GM12875 (cell line): ENCODE measurements around the gene HHIPL2.
A peak's percentile ranks its signal among the peaks of the same experiment; 100 is the strongest.

Source experiments
- H3K4me3 ChIP-seq: one replicate; pipeline ENCODE4 v1.5.1; 2011; ENCODE audit warnings: low read depth, low read length, control low read depth
- TF ChIP-seq, protein P1 (sequence below): IDR thresholded peaks from 2 replicates; pipeline ENCODE4 v1.5.1; 2011; ENCODE audit warnings: low read depth, mild to moderate bottlenecking, control low read depth, inconsistent platforms, low read length, moderate library complexity, borderline replicate concordance; ENCODE audit not compliant: insufficient read depth

The HHIPL2 gene

DNA sequence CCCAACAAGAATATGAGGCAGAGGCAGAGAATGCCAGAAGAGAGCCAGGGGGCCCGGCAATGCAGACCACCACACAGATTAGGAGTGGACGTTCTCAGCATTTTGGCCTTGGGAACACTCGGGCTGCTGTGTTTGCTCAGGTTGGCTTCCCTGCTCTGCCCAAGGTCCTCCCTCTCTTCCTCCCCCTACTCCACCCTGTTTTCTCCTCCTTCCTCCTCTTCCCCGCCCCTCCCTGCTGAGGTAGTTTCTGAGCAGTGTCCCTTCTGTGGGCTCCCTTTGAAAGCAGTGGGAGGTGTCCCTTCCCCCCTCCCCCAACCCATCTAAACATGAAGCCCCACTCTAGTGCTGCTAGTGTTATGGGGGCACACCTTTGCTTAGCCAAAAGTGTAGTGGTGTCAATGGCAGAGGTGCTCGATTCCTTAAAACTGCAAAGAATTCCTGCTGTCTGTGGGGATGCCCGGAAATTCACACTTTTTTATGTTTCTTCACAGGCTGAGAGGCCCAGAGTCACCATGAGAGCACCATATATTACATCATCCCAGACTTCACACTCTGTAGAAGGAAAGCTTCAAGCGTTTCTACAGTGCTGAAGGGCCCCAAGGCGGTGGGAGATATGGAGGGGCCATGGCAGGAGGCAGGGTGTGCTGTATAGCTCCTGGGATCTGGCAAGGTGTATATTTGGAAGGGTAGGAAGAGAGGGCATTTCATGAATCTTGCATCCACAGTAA lies at the start of gene HHIPL2:
Gene HHIPL2, minus strand, starts transcription at position 161 of the 728 bp plus-strand sequence. Its CDS starts 60 bp downstream, at position 101.
- no peak within 1 kb of the TSS for H3K4me3 ChIP-seq
- TF ChIP-seq, protein P1, sequence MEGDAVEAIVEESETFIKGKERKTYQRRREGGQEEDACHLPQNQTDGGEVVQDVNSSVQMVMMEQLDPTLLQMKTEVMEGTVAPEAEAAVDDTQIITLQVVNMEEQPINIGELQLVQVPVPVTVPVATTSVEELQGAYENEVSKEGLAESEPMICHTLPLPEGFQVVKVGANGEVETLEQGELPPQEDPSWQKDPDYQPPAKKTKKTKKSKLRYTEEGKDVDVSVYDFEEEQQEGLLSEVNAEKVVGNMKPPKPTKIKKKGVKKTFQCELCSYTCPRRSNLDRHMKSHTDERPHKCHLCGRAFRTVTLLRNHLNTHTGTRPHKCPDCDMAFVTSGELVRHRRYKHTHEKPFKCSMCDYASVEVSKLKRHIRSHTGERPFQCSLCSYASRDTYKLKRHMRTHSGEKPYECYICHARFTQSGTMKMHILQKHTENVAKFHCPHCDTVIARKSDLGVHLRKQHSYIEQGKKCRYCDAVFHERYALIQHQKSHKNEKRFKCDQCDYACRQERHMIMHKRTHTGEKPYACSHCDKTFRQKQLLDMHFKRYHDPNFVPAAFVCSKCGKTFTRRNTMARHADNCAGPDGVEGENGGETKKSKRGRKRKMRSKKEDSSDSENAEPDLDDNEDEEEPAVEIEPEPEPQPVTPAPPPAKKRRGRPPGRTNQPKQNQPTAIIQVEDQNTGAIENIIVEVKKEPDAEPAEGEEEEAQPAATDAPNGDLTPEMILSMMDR, result no peak

DNA sequence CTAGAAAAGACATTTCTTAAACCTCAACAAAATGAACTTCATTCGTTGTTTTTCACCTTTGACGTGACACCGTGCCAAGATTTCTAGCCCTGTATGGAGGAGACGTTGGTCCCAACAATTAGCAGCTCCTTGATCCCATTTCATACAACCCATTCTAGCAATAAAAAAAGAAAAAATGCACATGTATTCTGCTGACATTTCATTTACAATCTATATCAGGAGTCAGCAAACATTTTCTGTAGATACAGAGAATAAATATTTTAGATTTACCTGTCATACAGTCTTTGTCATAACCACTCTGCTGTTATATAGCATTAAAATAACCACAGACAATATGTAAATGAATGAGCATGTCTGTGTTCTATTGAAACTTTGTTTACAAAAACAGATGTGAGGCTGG lies 48.8 kb upstream of the HHIPL2 start:
- TF ChIP-seq, protein P1, result no peak

DNA sequence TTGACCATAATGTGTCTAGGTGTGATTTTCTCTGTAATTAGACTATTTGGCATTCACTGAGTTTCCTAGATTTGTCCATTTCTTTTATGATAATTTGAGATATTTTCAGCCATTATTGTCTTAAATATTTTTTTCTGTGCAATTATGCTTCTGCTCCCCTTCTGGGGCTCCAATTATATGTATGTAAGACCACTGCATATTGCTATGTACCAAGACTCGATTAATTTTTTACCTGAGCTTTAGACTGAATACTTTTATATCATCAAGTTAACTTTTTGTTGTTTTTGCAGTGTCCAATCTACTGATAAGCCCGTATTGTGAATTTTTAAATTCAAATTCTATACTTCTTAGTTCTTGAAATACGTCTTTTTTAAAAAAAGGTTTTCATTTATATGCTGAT lies 46.9 kb upstream of the HHIPL2 start:
- TF ChIP-seq, protein P1, result no peak
- H3K4me3 ChIP-seq, result no peak overlapping the region

More for the DNA sequence above, 48.8 kb upstream of the HHIPL2 start:
- H3K4me3 ChIP-seq, result no peak overlapping the region

DNA sequence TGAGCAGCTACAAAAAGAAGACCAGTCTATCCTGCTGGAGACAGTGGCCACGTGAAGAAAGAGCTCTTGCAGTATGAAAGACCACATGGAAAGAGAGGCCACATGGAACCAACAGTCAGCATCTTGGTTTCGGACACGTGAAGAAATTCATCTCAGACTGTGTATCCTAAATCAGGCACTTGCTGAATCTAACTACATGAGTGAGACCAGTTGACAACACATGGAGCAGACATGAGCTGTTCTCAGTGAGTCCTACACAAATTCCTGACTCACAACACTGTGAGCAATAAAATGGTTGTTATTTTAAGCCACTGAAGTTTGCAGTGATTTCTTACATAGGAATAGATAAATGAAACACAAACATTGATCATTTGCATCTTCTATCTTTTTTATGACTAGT lies 44.3 kb upstream of the HHIPL2 start:
- H3K4me3 ChIP-seq, result no peak overlapping the region
- TF ChIP-seq, protein P1, result no peak

DNA sequence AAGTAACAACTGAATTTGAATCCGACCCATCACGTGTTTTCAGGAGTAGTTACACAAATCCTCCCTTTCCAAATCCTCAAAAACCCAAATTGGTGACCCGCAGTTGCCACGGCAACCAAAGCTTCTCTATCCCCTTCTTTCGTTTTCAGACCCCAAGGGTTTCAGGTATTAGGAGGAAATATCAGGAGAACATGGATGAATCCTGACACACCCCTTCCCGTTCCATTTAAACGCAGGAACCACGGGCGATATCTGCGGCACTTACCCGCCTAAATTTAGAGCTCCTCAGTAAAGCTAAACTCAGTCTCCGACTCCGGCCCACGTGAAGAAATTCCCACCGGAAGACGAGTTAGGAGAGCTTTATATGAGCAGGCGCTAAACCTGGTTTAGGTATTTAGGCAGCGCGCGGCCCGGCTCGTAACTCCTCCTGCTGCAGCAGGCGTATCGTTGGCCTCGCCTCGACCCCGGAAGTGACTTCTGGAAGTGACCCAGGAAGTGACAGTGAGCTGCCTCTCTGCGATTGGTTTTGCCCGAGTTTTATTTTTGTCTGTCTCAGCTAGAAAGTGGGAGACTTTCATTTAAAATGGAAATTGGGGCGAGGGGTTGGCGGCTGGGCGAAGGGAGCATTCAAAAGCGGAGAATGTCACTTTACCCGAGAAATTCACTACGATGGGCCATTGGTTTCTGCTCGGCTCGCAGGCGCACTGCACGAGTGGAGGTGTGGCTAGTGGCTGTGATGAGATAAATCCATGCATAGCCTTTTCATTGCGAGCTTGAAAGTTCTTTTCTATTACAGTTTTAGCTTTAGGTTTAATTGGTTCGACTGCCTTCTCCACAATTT lies 41.8 kb upstream of the HHIPL2 start, which contains the start of gene TAF1A:
Gene TAF1A, minus strand, starts transcription at position 472 of the 841 bp plus-strand sequence.
- peak within 1 kb of the TSS; percentile 67 for H3K4me3 ChIP-seq
- TF ChIP-seq, protein P1, result no peak

DNA sequence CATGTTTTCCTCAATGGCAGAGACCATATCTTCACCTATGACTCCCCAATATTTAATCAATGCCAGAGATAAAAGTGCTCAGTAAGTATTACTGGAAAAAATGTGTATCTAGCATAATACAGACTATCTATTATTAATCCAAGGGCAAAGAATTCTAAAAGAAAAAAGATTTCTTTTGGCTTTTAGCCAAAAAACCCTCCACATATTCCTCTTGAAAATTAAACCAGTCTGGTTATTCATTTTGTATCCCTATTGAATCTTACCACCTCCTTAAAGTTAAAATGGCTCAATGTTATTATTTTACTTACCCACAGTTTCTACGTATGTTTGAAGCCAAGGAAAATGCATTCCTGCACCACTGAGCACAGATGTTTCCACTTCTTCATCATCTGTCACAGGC lies 40.2 kb upstream of the HHIPL2 start:
- H3K4me3 ChIP-seq, result no peak overlapping the region
- TF ChIP-seq, protein P1, result no peak
